KBM-7 (cell line): ENCODE results near the gene EXOC1L.
"Not testable (repeated sequence)": the region's sequence is repeated elsewhere in the genome, so short reads cannot be mapped to it uniquely, and the experiment has no call there.

Experiments
- DNase-seq: peaks from one replicate; pipeline ENCODE4 v3.0.0-alpha.2; 2015
- in situ Hi-C: fragments of 300-500 bp; cut with MboI; formaldehyde crosslinking; loops from 2 replicates; pipeline ENCODE4 v1.14.3; 2020; ENCODE audit warnings: low sequenced_read_pairs, low pct_unique_long_range_greater_than_20kb, mixed read lengths

Gene EXOC1L

DNA sequence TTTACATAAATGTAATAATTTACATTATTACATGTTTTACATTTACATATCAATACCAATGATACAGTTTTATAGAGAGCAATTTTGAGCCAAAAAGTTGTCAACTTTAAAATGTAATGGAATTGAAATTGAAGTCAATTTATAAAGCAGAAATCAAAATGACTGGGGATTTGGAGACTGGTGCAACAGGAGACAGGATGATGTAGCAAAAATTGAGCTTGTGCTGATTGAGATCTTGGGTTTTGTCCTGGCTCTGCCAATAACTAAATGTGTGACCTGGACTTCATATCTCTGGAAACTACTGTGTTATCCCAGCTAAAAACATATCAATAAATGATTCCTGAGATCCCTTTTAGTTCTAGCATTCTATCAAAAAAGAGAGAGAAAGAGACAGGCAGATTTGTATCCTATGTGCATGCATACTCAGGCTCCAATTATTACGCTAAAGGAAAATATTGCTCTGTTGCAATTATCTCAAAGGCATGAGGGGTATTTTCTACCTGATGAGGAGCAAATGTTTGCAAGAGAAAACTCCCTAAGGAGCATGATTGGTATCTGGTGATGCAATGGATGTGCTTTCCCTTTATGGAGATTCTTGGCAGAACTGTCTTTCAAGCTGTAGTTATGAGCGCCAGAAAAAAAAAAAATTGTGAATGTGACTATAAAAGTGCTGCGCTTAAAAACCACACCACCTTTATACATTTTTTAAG lies 14.7 kb downstream of the EXOC1L start:
- in situ Hi-C loops: no loop called here
- no peak for DNase-seq

DNA sequence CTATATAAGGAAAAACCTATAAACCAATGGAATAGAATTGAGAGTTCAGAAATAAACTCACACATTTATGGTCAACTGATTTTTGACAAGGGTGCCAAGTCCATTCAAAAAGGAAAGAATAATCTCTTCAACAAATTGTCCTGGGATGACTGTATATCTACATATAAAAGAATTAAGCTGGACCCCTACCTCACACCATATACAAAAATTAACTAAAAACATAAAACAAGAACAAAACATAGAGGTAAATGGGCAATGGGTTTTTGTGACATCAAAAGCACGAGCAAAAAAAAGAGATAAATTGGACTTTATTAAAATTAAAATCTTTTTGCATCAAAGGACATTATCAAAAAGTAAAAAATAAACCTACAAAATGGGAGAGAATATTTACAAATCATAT lies 18.3 kb downstream of the EXOC1L start:
- no peak for DNase-seq
- in situ Hi-C loops: no loop called here

DNA sequence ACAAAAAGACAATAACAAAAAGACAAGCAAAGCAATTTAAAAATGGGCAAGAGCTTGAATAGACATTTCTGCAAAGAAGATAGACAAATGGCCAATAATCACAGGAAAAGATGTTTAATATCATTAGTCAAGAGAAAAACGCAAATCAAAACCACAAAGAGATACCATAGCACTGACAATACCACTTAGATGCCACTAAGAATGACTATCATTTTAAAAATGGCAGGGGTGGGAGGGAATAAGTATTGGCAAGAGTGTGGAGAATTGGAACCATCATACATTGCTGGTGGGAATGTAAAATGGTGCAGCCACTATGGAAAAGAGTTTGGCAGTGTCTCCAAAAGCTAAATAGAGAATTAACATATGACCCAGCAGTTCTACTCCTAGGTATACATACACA lies 18.8 kb downstream of the EXOC1L start:
- DNase-seq: no peak
- in situ Hi-C loops: no loop called here

DNA sequence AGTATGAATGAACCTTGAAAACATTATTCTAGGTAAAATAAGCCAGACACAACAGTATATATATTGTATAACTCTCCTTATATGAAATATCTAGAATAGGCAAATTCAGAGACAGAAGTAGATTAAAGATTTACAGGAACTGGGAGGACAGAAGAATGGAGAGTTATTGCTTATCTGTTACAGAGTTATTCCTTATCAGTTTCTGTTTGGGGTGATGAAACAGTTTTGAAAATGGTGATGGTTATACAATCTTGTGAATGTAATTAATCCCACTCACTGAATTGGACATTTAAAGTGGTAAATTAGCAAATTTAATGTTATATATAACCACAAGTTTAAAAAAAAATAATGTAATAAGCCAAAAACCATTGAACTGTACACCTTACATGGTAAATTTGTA lies 19.4 kb downstream of the EXOC1L start:
- in situ Hi-C loops: no loop called here
- DNase-seq: no peak

DNA sequence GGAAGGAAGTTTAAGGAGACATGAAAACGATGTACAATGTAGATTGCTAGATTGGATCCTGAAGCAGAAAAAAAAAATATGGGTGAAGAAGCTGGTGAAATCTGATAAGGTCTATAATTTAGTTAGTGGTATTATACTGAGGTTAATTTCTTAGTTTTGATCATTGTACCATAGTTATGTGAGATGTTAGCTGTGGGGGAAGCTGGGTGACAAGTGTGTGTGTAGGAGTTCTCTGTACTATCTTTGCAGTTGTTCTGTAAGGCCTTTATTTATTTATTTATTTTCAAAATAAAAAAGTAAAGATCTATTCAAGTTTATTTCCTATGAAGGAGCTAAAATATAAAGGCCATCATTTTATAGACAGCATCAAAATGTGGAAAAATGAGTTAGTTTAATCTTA lies 21.4 kb downstream of the EXOC1L start:
- in situ Hi-C loops: no loop called here
- DNase-seq: no peak

DNA sequence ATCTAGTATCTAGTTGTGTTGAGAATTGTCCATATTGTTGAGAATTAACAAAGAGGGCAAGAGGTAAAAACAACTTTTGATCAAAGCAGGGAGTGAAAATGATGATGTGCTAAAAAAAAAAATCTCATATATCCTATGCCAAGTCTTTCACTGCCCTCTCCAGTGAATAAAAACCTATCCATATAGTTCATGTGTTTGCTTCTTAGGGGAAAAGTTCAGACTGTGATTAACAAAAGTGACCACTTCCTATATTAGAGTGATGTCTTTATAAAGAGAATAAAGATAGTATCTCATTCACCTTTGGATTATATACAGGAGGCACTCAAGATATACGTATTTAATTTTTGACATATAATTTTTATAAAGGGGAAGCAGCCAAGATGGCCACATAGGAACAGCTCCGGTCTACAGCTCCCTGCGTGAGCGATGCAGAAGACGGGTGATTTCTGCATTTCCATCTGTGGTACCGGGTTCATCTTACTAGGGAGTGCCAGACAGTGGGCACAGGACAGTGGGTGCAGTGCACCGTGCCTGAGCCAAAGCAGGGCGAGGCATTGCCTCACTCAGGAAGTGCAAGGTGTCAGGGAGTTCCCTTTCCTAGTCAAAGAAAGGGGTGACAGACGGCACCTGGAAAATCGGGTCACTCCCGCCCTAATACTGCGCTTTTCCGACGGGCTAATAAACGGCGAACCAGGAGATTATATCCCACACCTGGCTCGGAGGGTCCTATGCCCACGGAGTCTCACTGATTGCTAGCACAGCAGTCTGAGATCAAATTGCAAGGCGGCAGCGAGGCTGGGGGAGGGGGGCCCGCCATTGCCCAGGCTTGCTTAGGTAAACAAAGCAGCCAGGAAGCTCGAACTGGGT lies 22.0 kb downstream of the EXOC1L start:
- DNase-seq, in situ Hi-C loops: not testable (repeated sequence)

DNA sequence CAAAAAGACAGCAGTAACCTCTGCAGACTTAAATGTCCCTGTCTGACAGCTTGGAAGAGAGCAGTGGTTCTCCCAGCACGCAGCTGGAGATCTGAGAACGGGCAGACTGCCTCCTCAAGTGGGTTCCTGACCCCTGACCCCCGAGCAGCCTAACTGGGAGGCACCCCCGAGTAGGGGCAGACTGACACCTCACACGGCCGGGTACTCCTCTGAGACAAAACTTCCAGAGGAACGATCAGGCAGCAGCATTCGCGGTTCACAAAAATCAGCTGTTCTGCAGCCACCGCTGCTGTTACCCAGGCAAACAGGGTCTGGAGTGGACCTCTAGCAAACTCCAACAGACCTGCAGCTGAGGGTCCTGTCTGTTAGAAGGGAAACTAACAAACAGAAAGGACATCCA lies 22.7 kb downstream of the EXOC1L start:
- DNase-seq, in situ Hi-C loops: not testable (repeated sequence)

DNA sequence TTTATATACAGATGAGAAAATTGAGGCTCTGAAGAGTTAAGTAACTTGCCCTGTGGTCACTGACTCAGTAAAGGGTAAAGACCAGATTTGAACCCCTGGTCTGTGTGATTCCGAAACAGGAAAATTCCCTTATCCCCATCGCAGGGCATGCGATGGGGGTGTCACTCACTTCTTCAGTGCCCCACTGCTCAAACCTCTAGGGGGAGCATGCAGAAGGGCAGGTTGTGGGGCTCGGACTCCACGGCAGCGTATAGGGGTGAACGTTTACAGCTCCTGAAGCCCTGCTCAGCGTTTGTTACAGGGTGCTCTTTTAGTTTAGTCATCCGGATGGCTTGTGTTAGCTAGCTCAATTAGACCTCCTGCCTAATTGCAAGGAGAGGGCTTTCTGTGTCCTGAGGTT lies 30.1 kb downstream of the EXOC1L start:
- DNase-seq: no peak
- in situ Hi-C loops: no loop called here

DNA sequence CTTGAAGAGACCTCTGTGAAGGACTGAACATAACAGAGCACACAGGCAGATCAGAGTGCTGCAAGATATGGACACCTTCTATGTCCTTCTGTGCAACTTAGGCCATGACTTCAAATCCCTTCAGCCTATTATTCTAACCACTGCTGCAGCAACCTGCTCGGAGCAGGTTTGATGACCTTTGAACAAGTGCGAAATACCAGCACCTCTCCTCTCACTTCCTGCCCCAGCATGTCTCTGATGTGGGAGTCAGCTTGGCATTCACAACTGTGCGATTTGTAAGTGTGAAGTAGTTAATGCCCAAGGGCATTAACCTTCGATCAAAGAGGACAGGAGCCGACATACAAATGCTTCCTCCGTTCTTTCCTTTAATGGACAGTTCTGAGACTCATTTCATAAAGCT lies 32.3 kb downstream of the EXOC1L start:
- in situ Hi-C loops: no loop called here
- DNase-seq: no peak

DNA sequence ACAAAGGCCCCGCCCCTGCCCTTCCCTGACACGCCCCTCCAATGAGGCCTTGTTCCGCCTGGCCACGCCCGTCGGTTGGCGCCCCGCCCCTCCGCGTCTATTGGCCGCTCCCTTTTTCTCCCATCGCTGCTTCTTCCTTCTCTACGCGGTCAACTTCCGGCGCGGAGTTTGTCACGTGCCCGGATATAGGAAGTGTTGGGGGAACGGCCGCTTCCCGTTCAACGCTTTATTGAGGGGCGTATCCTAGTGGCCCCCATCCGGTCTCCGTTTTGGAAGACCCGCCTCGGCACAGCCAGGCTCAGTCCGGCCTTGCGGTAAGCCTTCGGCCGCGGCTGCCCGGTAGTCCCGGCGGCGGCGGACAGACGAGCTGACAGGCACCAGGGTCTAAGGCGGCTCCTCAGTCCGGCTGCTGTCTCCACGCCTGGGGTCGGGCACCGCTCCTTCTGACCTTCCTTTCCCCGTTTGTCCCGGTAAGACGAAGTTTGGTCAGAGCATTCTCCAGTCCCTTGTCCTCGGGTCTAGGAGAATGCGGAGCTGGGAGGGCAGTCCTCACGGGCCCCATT lies 34.0 kb downstream of the EXOC1L start, which contains the start of gene EXOC1:
EXOC1 (plus strand) TSS at position 165 of the 563 bp plus-strand sequence. CDS start 4,676 bp downstream, outside the sequence.
- in situ Hi-C loops: no loop called here
- peak; percentile 97 for DNase-seq

DNA sequence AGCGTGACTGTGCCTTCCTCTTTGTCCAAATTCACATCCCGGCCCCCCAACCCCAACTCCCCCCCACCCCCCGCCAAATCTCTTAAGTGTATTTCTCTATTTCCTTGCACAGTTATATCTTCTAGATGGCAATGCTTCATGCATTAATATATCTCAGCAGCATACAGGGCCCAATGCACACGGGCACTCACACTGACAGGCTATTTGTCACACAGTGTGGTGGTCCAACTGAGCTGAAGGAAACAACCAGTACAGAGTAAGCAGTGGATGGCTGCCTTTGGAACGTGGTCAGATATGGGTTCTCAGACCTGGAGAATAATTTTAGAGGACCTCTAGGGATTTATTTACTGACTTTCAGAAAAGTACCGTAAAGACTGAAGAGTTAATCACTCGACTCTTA lies 34.5 kb downstream of the EXOC1L start:
- peak; percentile 15 for DNase-seq
- in situ Hi-C loops: no loop called here

DNA sequence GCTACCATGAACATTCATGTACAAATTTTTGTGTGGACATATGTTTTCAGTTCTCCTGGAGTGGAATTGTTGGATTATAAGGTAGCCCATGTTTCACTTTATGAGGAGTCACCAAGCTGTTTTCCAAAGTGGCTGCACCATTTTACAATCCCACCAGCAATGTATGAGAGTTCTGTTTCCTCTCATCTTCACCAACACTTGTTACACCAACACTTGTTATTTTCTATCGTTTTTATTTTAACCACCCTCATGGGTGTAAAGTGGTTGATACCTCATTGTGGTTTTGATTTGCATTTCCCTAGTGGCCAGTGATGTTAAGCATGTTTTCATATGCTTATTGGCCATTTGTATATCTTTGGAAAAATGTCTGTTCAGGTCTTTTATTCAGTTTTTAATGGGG lies 38.0 kb downstream of the EXOC1L start:
- no peak for DNase-seq
- in situ Hi-C loops: no loop called here

DNA sequence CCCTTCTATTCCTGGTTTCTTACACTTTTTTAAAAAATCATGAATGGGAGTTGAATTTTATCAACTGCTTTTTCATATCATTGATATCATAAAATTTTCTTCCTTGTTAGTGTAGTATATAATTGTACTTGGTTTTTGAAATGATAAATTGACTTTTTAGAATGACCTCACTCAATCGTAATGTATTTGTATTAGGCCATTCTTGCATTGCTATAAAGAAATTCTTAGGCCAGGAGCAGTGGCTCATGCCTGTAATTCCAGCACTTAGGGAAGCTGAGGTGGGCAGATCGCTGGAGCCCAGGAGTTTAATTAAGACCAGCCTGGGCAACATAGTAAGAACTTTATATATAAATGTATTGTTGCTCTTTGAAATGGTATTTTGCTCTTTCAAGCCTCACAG lies 40.1 kb downstream of the EXOC1L start:
- no peak for DNase-seq
- in situ Hi-C loops: no loop called here

DNA sequence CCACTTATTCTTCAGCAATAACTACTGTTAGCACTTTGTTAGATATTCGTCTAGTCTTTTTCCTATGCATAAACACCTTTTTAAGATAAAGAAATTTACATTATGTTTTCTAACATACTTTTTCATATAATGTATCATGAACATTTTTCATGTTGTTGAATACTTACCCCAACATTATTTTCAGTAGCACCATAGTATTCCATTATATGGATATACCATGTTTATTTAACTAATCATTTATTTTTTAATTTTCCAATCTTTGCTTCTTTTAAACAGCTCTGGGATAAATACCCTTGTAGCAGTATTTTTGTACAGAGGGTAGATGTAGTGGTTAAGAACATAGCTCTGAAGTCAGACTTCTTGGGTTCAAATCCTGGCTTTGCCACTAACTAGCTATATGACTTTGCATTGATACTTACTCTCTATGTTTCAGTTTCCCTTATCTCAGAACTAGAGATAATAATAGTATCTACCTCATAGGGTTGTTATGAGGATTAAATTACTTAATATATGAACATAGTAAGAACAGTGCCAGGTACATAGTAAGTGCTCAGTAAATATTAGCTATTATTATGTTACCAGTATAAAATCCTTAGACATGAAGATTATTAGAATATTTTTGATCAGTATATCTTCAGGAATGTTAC lies 45.1 kb downstream of the EXOC1L start:
- DNase-seq: no peak
- in situ Hi-C loops: no loop called here

DNA sequence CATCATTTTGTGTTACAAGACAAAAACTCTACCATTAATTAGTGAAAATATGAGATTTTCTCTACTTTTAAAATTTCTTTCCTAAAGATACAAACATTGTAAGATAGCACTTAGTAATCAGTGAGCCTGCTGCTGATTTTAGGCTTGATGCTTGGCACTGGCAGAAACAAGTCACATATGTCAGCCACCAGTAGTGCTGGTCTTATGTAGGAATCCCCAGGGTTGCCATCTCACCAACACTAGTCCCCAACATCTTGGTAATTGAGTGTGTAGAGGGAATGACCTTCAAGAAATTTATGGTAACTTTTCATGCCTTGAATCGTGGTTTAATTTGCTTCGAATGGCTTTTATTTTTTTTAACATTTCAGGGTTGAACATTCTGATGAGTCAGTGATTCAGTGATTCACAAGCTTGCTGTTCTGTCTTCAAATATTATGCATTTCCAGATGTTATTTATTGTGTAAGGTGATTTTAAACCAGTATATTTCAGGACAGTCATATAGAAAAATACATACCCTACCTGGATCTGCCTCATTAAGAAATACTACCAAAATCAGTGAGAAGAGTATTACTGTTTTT lies 45.7 kb downstream of the EXOC1L start:
- in situ Hi-C loops: no loop called here
- no peak for DNase-seq

DNA sequence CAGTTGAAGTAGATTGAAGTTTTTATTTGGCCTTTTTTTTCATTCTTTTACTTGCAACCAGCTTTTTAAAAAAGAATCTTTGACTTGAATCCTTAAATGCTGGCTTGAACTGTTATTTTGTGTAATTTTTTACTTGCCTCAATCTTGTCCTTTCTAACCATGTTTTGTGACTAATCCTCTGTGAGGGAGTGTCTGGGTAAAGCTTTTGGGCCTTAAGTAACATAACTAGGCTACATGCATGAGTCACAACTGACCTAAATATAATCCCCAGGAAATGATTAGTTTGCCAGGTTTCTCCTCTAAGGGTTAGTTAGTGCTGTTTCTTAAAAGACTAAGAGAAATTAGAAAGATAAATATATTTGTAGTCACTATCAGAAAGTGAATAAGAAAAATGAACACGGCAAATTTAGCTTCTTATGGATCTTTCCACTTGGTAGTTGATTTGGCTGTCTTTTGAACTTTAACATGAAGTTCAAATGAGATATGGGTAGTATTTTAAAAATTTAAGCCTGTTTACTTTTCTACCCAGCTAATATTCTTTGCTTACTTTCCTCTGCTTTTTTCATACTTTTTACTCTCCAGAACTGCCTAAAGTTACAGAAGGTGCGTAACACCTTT lies 46.8 kb downstream of the EXOC1L start:
- peak; percentile 62 for DNase-seq
- in situ Hi-C loops: no loop called here

DNA sequence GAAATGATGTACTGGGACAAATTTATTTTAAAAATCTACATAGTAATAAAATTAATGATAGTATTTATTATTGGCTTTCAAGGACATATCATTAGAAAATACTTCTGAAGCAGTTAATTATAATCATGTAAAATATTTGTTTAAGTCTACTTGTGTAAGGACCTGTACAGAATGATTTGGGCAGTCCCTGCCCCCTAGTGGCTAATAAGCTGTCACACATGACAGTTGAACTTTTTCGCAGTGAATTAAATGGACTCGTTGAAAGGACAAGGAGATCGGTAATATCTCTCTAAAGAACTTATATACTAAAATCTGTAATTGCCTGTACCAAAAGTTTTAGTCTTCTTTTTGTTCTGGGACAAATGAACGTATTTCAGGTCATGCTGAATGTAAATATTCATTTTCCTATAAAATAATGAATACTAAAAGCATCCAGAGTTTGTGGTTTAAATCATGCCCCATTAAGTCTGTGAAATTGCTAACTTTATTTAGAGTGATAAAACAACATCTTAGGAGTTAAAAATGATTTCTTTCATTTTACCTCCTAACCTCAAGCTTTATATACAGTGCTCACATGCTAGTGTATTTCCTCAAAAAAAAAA lies 47.5 kb downstream of the EXOC1L start:
- in situ Hi-C loops: no loop called here
- DNase-seq: peak; percentile 68

DNA sequence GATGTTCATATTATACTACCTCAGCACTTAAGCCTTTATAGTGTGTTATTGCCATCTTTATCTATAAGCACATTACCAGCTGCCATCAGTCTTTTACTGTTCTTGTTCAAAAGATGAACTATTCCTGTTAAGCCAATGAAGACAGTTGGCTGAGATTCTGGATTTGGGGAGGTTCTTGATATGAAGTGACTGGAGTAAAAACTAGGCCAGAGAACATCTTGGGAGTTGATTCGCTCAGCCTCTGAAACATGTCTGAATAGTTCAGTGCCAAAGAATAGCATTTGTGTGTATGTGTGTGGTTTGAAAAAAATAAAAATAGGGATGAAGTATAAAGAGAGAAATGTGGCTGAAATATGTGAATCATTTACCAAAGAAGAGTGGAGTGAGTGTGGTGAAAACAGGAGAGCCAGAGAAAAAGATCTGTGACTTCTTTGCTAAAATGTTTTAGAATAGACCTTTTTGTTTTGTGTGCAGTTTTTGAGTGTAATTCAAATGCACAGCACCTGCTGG lies 49.0 kb downstream of the EXOC1L start:
- in situ Hi-C loops: no loop called here
- DNase-seq: no peak
